HCT116 (cell line): ENCODE results near the gene DCAF4. TPM values are rescaled to one million over a fixed set of nuclear protein-coding genes. Genes with fewer than 3 reads are reported as not detected.
"Not testable (repeated sequence)": the region's sequence is repeated elsewhere in the genome, so short reads cannot be mapped to it uniquely, and the experiment has no call there.

Source experiments
- ATAC-seq: fragments of 200-7000 bp; cut with Tn5 transposase; 2 replicates; pipeline ENCODE4 v1.9.1; 2020; ENCODE audit warnings: mild to moderate bottlenecking, moderate library complexity
- BruUV-seq: library from RNA; stranded (reverse); fragments of 400-500 nt; replicated peaks from 2 replicates; lab custom pipeline; 2021; lab: Mats Ljungman, UMichigan
- CTCF ChIA-PET: fragments of 300-600 bp; sonication (Branson Sonifier 250); formaldehyde crosslinking; loops from one replicate; lab custom pipeline; 2021; ENCODE audit warnings: antibody characterized with exemption; lab: Charles Lee
- POLR2A ChIA-PET: fragments of 300-600, 350-600 bp; sonication (Branson Sonifier 250); formaldehyde crosslinking; loops from one replicate; lab custom pipeline; 2021; ENCODE audit warnings: antibody characterized with exemption; lab: Charles Lee
- RAD21 ChIA-PET, 2 experiments: fragments of 300-600 bp; sonication (Branson Sonifier 250); formaldehyde crosslinking; loops; one replicate each; lab custom pipeline; 2023; ENCODE audit warnings: low total read pairs in 2 of 2; ENCODE audit not compliant: uncharacterized antibody in 2 of 2, unreplicated experiment in 2 of 2, low non-redundant PET in 1 of 2; lab: Charles Lee
- DNase-seq: peaks from one replicate; pipeline ENCODE4 v3.0.0-alpha.2; 2010; ENCODE audit warnings: low read depth, low spot score
- H2AFZ ChIP-seq: fragments of 200-600 bp; shearing (Covaris generic), sonication (generic); 2 replicates; pipeline ENCODE4 v1.6.1; 2017; ENCODE audit warnings: low read depth, mixed run types, mixed read lengths, antibody characterized with exemption, low read length; ENCODE audit not compliant: poor library complexity, severe bottlenecking
- H3K27ac ChIP-seq: 2 replicates; pipeline ENCODE4 v1.5.1; 2012; ENCODE audit warnings: low read depth, low read length
- H3K27me3 ChIP-seq: fragments of 200-600 bp; sonication (generic); 2 replicates; pipeline ENCODE4 v1.6.1; 2016; ENCODE audit warnings: mixed run types, low read length, mixed read lengths; ENCODE audit not compliant: insufficient read depth
- H3K36me3 ChIP-seq, 2 experiments: fragments of 200-500 bp in 1 of 2; fragments of 200-600 bp in 1 of 2; sonication (Bioruptor generic) in 1 of 2; sonication (generic) in 1 of 2; 2 replicates each; pipeline versions ENCODE4 v1.5.1 to v1.6.1; 2014 to 2016; ENCODE audit warnings: low read length in 2 of 2, inconsistent platforms in 1 of 2, mixed read lengths in 1 of 2, mixed run types in 1 of 2; ENCODE audit not compliant: insufficient read depth in 2 of 2, control insufficient read depth in 1 of 2
- H3K4me1 ChIP-seq, 2 experiments: fragments of 200-600 bp in 1 of 2; sonication (generic) in 1 of 2; 2 replicates each; pipeline versions ENCODE4 v1.5.1 to v1.6.1; 2012 to 2017; ENCODE audit warnings: low read length in 2 of 2, inconsistent platforms in 1 of 2, mild to moderate bottlenecking in 1 of 2, mixed read lengths in 1 of 2, mixed run types in 1 of 2, moderate library complexity in 1 of 2; ENCODE audit not compliant: insufficient read depth in 2 of 2, control insufficient read depth in 1 of 2
- H3K4me2 ChIP-seq: fragments of 200-600 bp; sonication (generic); 2 replicates; pipeline ENCODE4 v1.6.1; 2017; ENCODE audit warnings: mixed run types, low read length, mixed read lengths
- H3K4me3 ChIP-seq, 2 experiments: fragments of 200-600 bp in 1 of 2; sonication (generic) in 1 of 2; replicated peaks in 1 of 2; 2 replicates each; pipeline ENCODE4 v1.5.1; 2011 to 2016; ENCODE audit warnings: low read length in 2 of 2, control low read depth in 1 of 2, low read depth in 1 of 2, mild to moderate bottlenecking in 1 of 2, mixed read lengths in 1 of 2, mixed run types in 1 of 2
- H3K79me2 ChIP-seq: fragments of 200-600 bp; sonication (generic); 2 replicates; pipeline ENCODE4 v1.6.1; 2017; ENCODE audit warnings: mild to moderate bottlenecking, mixed run types, low read length, moderate library complexity, mixed read lengths; ENCODE audit not compliant: insufficient read depth
- H3K9ac ChIP-seq: fragments of 200-600 bp; sonication (generic); 2 replicates; pipeline ENCODE4 v1.6.1; 2016; ENCODE audit warnings: low read length, mixed read lengths
- H3K9me2 ChIP-seq: fragments of 200-600 bp; sonication (generic), shearing (Covaris generic); 2 replicates; pipeline ENCODE4 v1.6.1; 2017; ENCODE audit warnings: mixed run types, mild to moderate bottlenecking, moderate library complexity; ENCODE audit not compliant: insufficient read depth
- H3K9me3 ChIP-seq, 2 experiments: fragments of 200-500 bp in 1 of 2; fragments of 200-600 bp in 1 of 2; sonication (Bioruptor generic) in 1 of 2; sonication (generic) in 1 of 2; 2 replicates each; pipeline ENCODE4 v1.6.1; 2014 to 2017; ENCODE audit warnings: low read length in 2 of 2, mixed read lengths in 2 of 2, inconsistent platforms in 1 of 2, low read depth in 1 of 2, mild to moderate bottlenecking in 1 of 2, mixed run types in 1 of 2, moderate library complexity in 1 of 2; ENCODE audit not compliant: control insufficient read depth in 1 of 2, insufficient read depth in 1 of 2
- H4K20me1 ChIP-seq: fragments of 200-600 bp; sonication (generic), shearing (Covaris generic); 2 replicates; pipeline ENCODE4 v1.6.1; 2017; ENCODE audit warnings: mixed run types, mild to moderate bottlenecking, moderate library complexity; ENCODE audit not compliant: insufficient read depth
- CBX3 ChIP-seq: IDR thresholded peaks from 2 replicates; pipeline ENCODE4 v1.6.1; 2012; ENCODE audit warnings: low read depth
- CEBPB ChIP-seq: IDR thresholded peaks from 2 replicates; pipeline ENCODE4 v1.6.1; 2012; ENCODE audit warnings: low read depth
- EGR1 ChIP-seq: IDR thresholded peaks from 2 replicates; pipeline ENCODE4 v1.6.1; 2012; ENCODE audit warnings: low read depth
- ELF1 ChIP-seq: IDR thresholded peaks from 2 replicates; pipeline ENCODE4 v1.6.1; 2012; ENCODE audit warnings: low read depth, borderline replicate concordance
- FOSL1 ChIP-seq: IDR thresholded peaks from 2 replicates; pipeline ENCODE4 v1.6.1; 2012; ENCODE audit warnings: low read depth
- MAX ChIP-seq: IDR thresholded peaks from 2 replicates; pipeline ENCODE4 v1.6.1; 2012
- POLR2AphosphoS5 ChIP-seq: IDR thresholded peaks from 2 replicates; pipeline ENCODE4 v1.6.1; 2011; ENCODE audit warnings: mild to moderate bottlenecking, low read depth, low read length, moderate library complexity
- SRF ChIP-seq: IDR thresholded peaks from 2 replicates; pipeline ENCODE4 v1.6.1; 2012; ENCODE audit warnings: low read depth
- YY1 ChIP-seq: IDR thresholded peaks from 2 replicates; pipeline ENCODE4 v1.6.1; 2011; ENCODE audit warnings: low read length, low read depth, moderate library complexity, mild to moderate bottlenecking; ENCODE audit not compliant: insufficient replicate concordance; ENCODE audit errors: extremely low read depth
- ZFX ChIP-seq: fragments of 450-650 bp; IDR thresholded peaks from 2 replicates; pipeline ENCODE4 v1.6.1; 2017
- ZNF274 ChIP-seq: fragments of 200-500 bp; sonication (Bioruptor generic); IDR thresholded peaks from 2 replicates; pipeline ENCODE4 v1.6.1; 2014; ENCODE audit warnings: mild to moderate bottlenecking, low read depth, low read length, inconsistent platforms
- intact Hi-C: fragments of 100-400 bp; cut with micrococcal nuclease; formaldehyde crosslinking; loops from 2 replicates; pipeline ENCODE4 v1.10.0; 2022
- total RNA-seq: library from RNA; stranded (reverse); gene quantifications from one replicate; pipeline ENCODE4 v1.2.1, GENCODE V29; 2021; ENCODE audit not compliant: unreplicated experiment

The DCAF4 gene
- total RNA-seq, 1 experiment from 2014 or later = 19.3 TPM

GRCh38 chr14:73000073-73000472 lies 73.8 kb downstream of the DCAF4 start (continued):
- TF ChIP-seq MAX (no peak), SRF (no peak), FOSL1 (no peak)

GRCh38 chr14:73003681-73004080 lies 77.4 kb downstream of the DCAF4 start:
- no peak overlapping the region for H2AFZ ChIP-seq
- no TSS peak for BruUV-seq
- DNase-seq (no peak), ATAC-seq (no peak)
- H3K79me2 ChIP-seq = no peaks in the 10 kb centered on the region
- no peak overlapping the region for H3K9ac ChIP-seq
- no peak overlapping the region for H3K4me2 ChIP-seq
- H3K27me3 ChIP-seq = no peaks in the 10 kb centered on the region
- no peak overlapping the region for H3K27ac ChIP-seq
- H3K4me1 ChIP-seq = peaks cover 0 to 3% of the 10 kb centered on the region in 2 experiments; a peak in 2 of 4 replicates
- intact Hi-C loops = no loop called here
- RAD21 ChIA-PET = no interaction called here
- POLR2A ChIA-PET = no interaction called here
- no peak overlapping the region for H3K4me3 ChIP-seq
- H3K36me3 ChIP-seq = no peaks in the 10 kb centered on the region
- TF ChIP-seq FOSL1 (no peak), ELF1 (no peak), CBX3 (no peak), CEBPB (no peak), POLR2AphosphoS5 (no peak), ZFX (no peak), ZNF274 (no peak), EGR1 (no peak), YY1 (no peak)
- no peaks in the 10 kb centered on the region for H4K20me1 ChIP-seq
- CTCF ChIA-PET = no interaction called here
- H3K9me2 ChIP-seq = no peaks in the 10 kb centered on the region
- no peaks in the 10 kb centered on the region for H3K9me3 ChIP-seq

GRCh38 chr14:73004641-73005040 lies 78.4 kb downstream of the DCAF4 start:
- H3K4me1 ChIP-seq, H2AFZ ChIP-seq, CTCF ChIA-PET, DNase-seq, H3K36me3 ChIP-seq, H3K27ac ChIP-seq, H3K4me3 ChIP-seq, H3K4me2 ChIP-seq, RAD21 ChIA-PET, H3K79me2 ChIP-seq, H3K9me2 ChIP-seq, BruUV-seq, intact Hi-C loops, H4K20me1 ChIP-seq, H3K9ac ChIP-seq, POLR2A ChIA-PET, ATAC-seq, H3K9me3 ChIP-seq, H3K27me3 ChIP-seq: not testable (repeated sequence)
